IMR-90 (cell line): ENCODE data around the gene ABCA3. TPM values are rescaled to one million over a fixed set of nuclear protein-coding genes. Genes with fewer than 3 reads are reported as not detected.

Experiments used
- ATAC-seq: fragments of 200-7000 bp; cut with Tn5 transposase; 2 replicates; pipeline ENCODE4 v1.9.1; 2020; ENCODE audit warnings: low read depth, mild to moderate bottlenecking, moderate library complexity
- BruUV-seq: library from RNA; stranded (reverse); fragments of 400-500 nt; replicated peaks from 2 replicates; lab custom pipeline; 2021; lab: Mats Ljungman, UMichigan
- CTCF ChIA-PET: fragments of 300-600 bp; formaldehyde crosslinking; extraction: SDS; loops from one replicate; lab custom pipeline; 2021; ENCODE audit warnings: antibody characterized with exemption; lab: Yijun Ruan, JAX
- POLR2A ChIA-PET: fragments of 300-600 bp; sonication (Branson Sonifier 250); formaldehyde crosslinking; loops from one replicate; lab custom pipeline; 2022; ENCODE audit warnings: antibody characterized with exemption; ENCODE audit not compliant: unreplicated experiment; lab: Charles Lee
- DNase-seq: peaks from one replicate; pipeline ENCODE4 v3.0.0; 2013
- H2AFZ ChIP-seq: replicated peaks from 2 replicates; pipeline ENCODE3; 2013; ENCODE audit warnings: low read length, mild to moderate bottlenecking; ENCODE audit not compliant: poor library complexity
- H2AK5ac ChIP-seq: 2 replicates; pipeline ENCODE4 v1.6.1; 2013; ENCODE audit warnings: low read depth, low read length, inconsistent platforms
- H2AK9ac ChIP-seq: replicated peaks from 2 replicates; pipeline ENCODE3; 2013; ENCODE audit warnings: mild to moderate bottlenecking, low read depth, low read length, moderate library complexity; ENCODE audit not compliant: poor library complexity
- H2BK120ac ChIP-seq: 2 replicates; pipeline ENCODE4 v1.6.1; 2013; ENCODE audit warnings: low read depth, low read length, inconsistent platforms
- H2BK15ac ChIP-seq: 3 replicates; pipeline ENCODE4 v1.6.1; 2013; ENCODE audit warnings: low read depth, low read length, inconsistent platforms
- H2BK20ac ChIP-seq: 2 replicates; pipeline ENCODE4 v1.6.1; 2013; ENCODE audit warnings: low read depth, mild to moderate bottlenecking, inconsistent platforms, low read length, moderate library complexity
- H2BK5ac ChIP-seq: 2 replicates; pipeline ENCODE4 v1.6.1; 2013; ENCODE audit warnings: mild to moderate bottlenecking, low read depth, low read length, inconsistent platforms; ENCODE audit not compliant: poor library complexity, severe bottlenecking
- H3K14ac ChIP-seq: replicated peaks from 2 replicates; pipeline ENCODE4 v1.6.1; 2013; ENCODE audit warnings: low read depth, low read length, inconsistent platforms
- H3K18ac ChIP-seq: 2 replicates; pipeline ENCODE4 v1.6.1; 2013; ENCODE audit warnings: low read depth, low read length, control low read depth
- H3K23ac ChIP-seq: 2 replicates; pipeline ENCODE4 v1.6.1; 2013; ENCODE audit warnings: low read depth, low read length, inconsistent platforms
- H3K27ac ChIP-seq: 2 replicates; pipeline ENCODE4 v1.5.1; 2013; ENCODE audit warnings: mild to moderate bottlenecking, control low read depth, low read length; ENCODE audit not compliant: insufficient read depth
- H3K27me3 ChIP-seq: 2 replicates; pipeline ENCODE4 v1.6.1; 2013; ENCODE audit warnings: low read length; ENCODE audit not compliant: control insufficient read depth, insufficient read depth
- H3K36me3 ChIP-seq: 2 replicates; pipeline ENCODE4 v1.6.1; 2013; ENCODE audit warnings: low read length, mixed read lengths; ENCODE audit not compliant: control insufficient read depth, insufficient read depth
- H3K4ac ChIP-seq: 2 replicates; pipeline ENCODE4 v1.6.1; 2013; ENCODE audit warnings: low read depth, low read length, inconsistent platforms
- H3K4me1 ChIP-seq: 2 replicates; pipeline ENCODE4 v1.6.1; 2013; ENCODE audit warnings: low read length, mixed read lengths; ENCODE audit not compliant: control insufficient read depth, insufficient read depth
- H3K4me2 ChIP-seq: 2 replicates; pipeline ENCODE4 v1.6.1; 2013; ENCODE audit warnings: low read depth, mild to moderate bottlenecking, control low read depth, low read length, moderate library complexity
- H3K4me3 ChIP-seq: 2 replicates; pipeline ENCODE4 v1.5.1; 2013; ENCODE audit warnings: low read depth, mild to moderate bottlenecking, control low read depth, low read length, moderate library complexity; ENCODE audit not compliant: insufficient read depth
- H3K56ac ChIP-seq: 2 replicates; pipeline ENCODE4 v1.6.1; 2013; ENCODE audit warnings: low read length, inconsistent platforms; ENCODE audit not compliant: insufficient read depth; ENCODE audit errors: extremely low read depth
- H3K79me1 ChIP-seq, 2 experiments: 2 replicates each; pipeline ENCODE4 v1.6.1; 2013; ENCODE audit warnings: low read length in 2 of 2, inconsistent platforms in 1 of 2, low read depth in 1 of 2
- H3K9ac ChIP-seq: 2 replicates; pipeline ENCODE4 v1.6.1; 2013; ENCODE audit warnings: low read depth, low read length, control low read depth
- H3K9me1 ChIP-seq: 2 replicates; pipeline ENCODE4 v1.6.1; 2013; ENCODE audit warnings: low read length, inconsistent platforms; ENCODE audit not compliant: insufficient read depth
- H3K9me3 ChIP-seq: 2 replicates; pipeline ENCODE4 v1.6.1; 2013; ENCODE audit warnings: low read length; ENCODE audit not compliant: control insufficient read depth, insufficient read depth
- H4K20me1 ChIP-seq: 2 replicates; pipeline ENCODE4 v1.6.1; 2013; ENCODE audit warnings: low read length, inconsistent platforms; ENCODE audit not compliant: insufficient read depth
- H4K5ac ChIP-seq: 2 replicates; pipeline ENCODE4 v1.6.1; 2013; ENCODE audit warnings: mild to moderate bottlenecking, low read depth, low read length, control low read depth
- H4K8ac ChIP-seq, 2 experiments: 2 replicates each; pipeline ENCODE4 v1.6.1; 2013; ENCODE audit warnings: low read depth in 2 of 2, low read length in 2 of 2, control low read depth in 1 of 2, inconsistent platforms in 1 of 2
- H4K91ac ChIP-seq: 2 replicates; pipeline ENCODE4 v1.6.1; 2013; ENCODE audit warnings: low read depth, low read length, inconsistent platforms; ENCODE audit not compliant: insufficient read depth
- BHLHE40 ChIP-seq: fragments of 150-350 bp; IDR thresholded peaks from 2 replicates; pipeline ENCODE4 v1.6.1; 2016; ENCODE audit warnings: mild to moderate bottlenecking, low read depth, low read length
- CEBPB ChIP-seq: IDR thresholded peaks from 2 replicates; pipeline ENCODE4 v1.6.1; 2012; ENCODE audit warnings: low read depth, low read length, improper control_type of control experiment
- CHD1 ChIP-seq: IDR thresholded peaks from 2 replicates; pipeline ENCODE4 v1.6.1; 2012; ENCODE audit warnings: low read depth, low read length, improper control_type of control experiment
- CTCF ChIP-seq: conservative IDR thresholded peaks from 2 replicates; pipeline ENCODE4 v1.5.1; 2012; ENCODE audit warnings: mild to moderate bottlenecking, low read depth, low read length, improper control_type of control experiment
- ELK1 ChIP-seq: fragments of 150-350 bp; IDR thresholded peaks from 2 replicates; pipeline ENCODE4 v1.6.1; 2016; ENCODE audit warnings: low read depth, mild to moderate bottlenecking, low read length, moderate library complexity, borderline replicate concordance
- FOS ChIP-seq: fragments of 150-350 bp; IDR thresholded peaks from 2 replicates; pipeline ENCODE4 v1.6.1; 2016; ENCODE audit warnings: low read depth, low read length
- MAFK ChIP-seq: IDR thresholded peaks from 2 replicates; pipeline ENCODE4 v1.6.1; 2012; ENCODE audit warnings: low read depth, low read length, improper control_type of control experiment
- MAZ ChIP-seq: IDR thresholded peaks from 2 replicates; pipeline ENCODE4 v1.6.1; 2012; ENCODE audit warnings: low read depth, mild to moderate bottlenecking, low read length, improper control_type of control experiment, moderate library complexity, borderline replicate concordance
- MXI1 ChIP-seq: IDR thresholded peaks from 2 replicates; pipeline ENCODE4 v1.6.1; 2012; ENCODE audit warnings: low read depth, mild to moderate bottlenecking, low read length, moderate library complexity, borderline replicate concordance
- NFE2L2 ChIP-seq: fragments of 150-350 bp; IDR thresholded peaks from 2 replicates; pipeline ENCODE4 v1.6.1; 2016; ENCODE audit warnings: low read depth, mild to moderate bottlenecking, low read length
- POLR2A ChIP-seq: IDR thresholded peaks from 2 replicates; pipeline ENCODE4 v1.6.1; 2012; ENCODE audit warnings: mild to moderate bottlenecking, low read depth, low read length
- RAD21 ChIP-seq: IDR thresholded peaks from 2 replicates; pipeline ENCODE4 v1.6.1; 2012; ENCODE audit warnings: low read length, improper control_type of control experiment
- RCOR1 ChIP-seq: IDR thresholded peaks from 2 replicates; pipeline ENCODE4 v1.6.1; 2012; ENCODE audit warnings: mild to moderate bottlenecking, low read length, improper control_type of control experiment; ENCODE audit not compliant: insufficient replicate concordance
- RFX5 ChIP-seq: IDR thresholded peaks from 2 replicates; pipeline ENCODE4 v1.8.0; 2012; ENCODE audit warnings: low read depth, mild to moderate bottlenecking, low read length, moderate library complexity
- SMC3 ChIP-seq: fragments of 150-350 bp; IDR thresholded peaks from 2 replicates; pipeline ENCODE4 v1.6.1; 2016; ENCODE audit warnings: low read depth, mild to moderate bottlenecking, antibody characterized with exemption, low read length, moderate library complexity
- USF2 ChIP-seq: fragments of 150-350 bp; IDR thresholded peaks from 2 replicates; pipeline ENCODE4 v1.6.1; 2017; ENCODE audit warnings: mild to moderate bottlenecking, antibody characterized with exemption, low read length, low read depth
- WGBS, 2 experiments: methylation state at CpG; one replicate each; pipeline versions ENCODE4 v1.1.5 to v1.1.7; 2013; ENCODE audit warnings: missing lambda C conversion rate in 2 of 2; ENCODE audit not compliant: insufficient read length in 1 of 2; ENCODE audit errors: extremely low coverage in 2 of 2; 5-methylcytosine and 5-hydroxymethylcytosine counted together
- dilution Hi-C: fragments of 300-500 bp; cut with HindIII; formaldehyde crosslinking; loops from one replicate; pipeline ENCODE4 v1.14.3; 2018; ENCODE audit warnings: low sequenced_read_pairs; ENCODE audit not compliant: unreplicated experiment
- in situ Hi-C: fragments of 300-500 bp; cut with MboI; formaldehyde crosslinking; loops from 3 replicates; pipeline ENCODE4 v1.14.3; 2019; ENCODE audit warnings: low sequenced_read_pairs, inconsistent platforms, mixed read lengths
- intact Hi-C: fragments of 100-400 bp; cut with micrococcal nuclease; formaldehyde crosslinking; loops from 2 replicates; pipeline ENCODE4 v1.10.0; 2022
- polyA plus RNA-seq, 3 experiments: library from polyadenylated mRNA; depleted of rRNA; stranded (reverse); fragments of >200 nt; gene quantifications; 2 replicates each; pipeline ENCODE4 v1.2.3, GENCODE V29; 2012; ENCODE audit warnings: low replicate concordance in 1 of 3
- total RNA-seq: library from RNA; depleted of rRNA; stranded (reverse); fragments of >200 nt; gene quantifications from 2 replicates; pipeline ENCODE4 v1.2.3, GENCODE V29; 2012

The ABCA3 gene
- total and polyA plus RNA-seq, 2 of the 4 experiments (the other 2 are of a cell fraction), result 0.18 to 0.22 TPM

GRCh38 chr16:2372684-2373083 lies 32.2 kb upstream of the ABCA3 start:
- H4K8ac ChIP-seq, result no peak overlapping the region
- TF ChIP-seq MAZ (no peak), CTCF (no peak), RCOR1 (no peak), POLR2A (no peak), USF2 (no peak), CHD1 (no peak), MXI1 (no peak), RFX5 (no peak), BHLHE40 (no peak), NFE2L2 (no peak), RAD21 (no peak), MAFK (no peak), ELK1 (no peak), CEBPB (no peak), SMC3 (no peak), FOS (no peak)
- H3K18ac ChIP-seq, result no peak overlapping the region
- intact Hi-C loops (no loop called here), dilution Hi-C loops (no loop called here), in situ Hi-C loops (no loop called here)
- H4K91ac ChIP-seq, result no peak overlapping the region
- ChIA-PET POLR2A (no interaction called here), CTCF (no interaction called here)
- H3K4me3 ChIP-seq, result no peak overlapping the region
- no peak for ATAC-seq
- peaks cover 38% of the 10 kb centered on the region for H3K27me3 ChIP-seq
- H3K9ac ChIP-seq, result no peak overlapping the region
- H2AFZ ChIP-seq, result no peak overlapping the region
- H3K79me1 ChIP-seq, result no peaks in the 10 kb centered on the region
- no TSS peak for BruUV-seq
- H4K20me1 ChIP-seq, result no peaks in the 10 kb centered on the region
- H2BK15ac ChIP-seq, result no peak overlapping the region
- H2AK5ac ChIP-seq, result no peak overlapping the region
- no peak overlapping the region for H2BK20ac ChIP-seq
- no peak overlapping the region for H3K23ac ChIP-seq
- H3K27ac ChIP-seq, result no peak overlapping the region
- no peak overlapping the region for H2BK5ac ChIP-seq
- H3K4ac ChIP-seq, result no peak overlapping the region
- WGBS, 2 experiments, result no CpG with 5 or more reads among the region's 4 CpGs
- no peaks in the 10 kb centered on the region for H3K36me3 ChIP-seq
- DNase-seq, result no peak
- no peak overlapping the region for H3K56ac ChIP-seq
- H2BK120ac ChIP-seq, result no peak overlapping the region
- no peak overlapping the region; the same call in 1 of the 2 replicates for H3K4me2 ChIP-seq
- no peak overlapping the region for H3K14ac ChIP-seq
- no peak overlapping the region for H4K5ac ChIP-seq
- H3K9me1 ChIP-seq, result no peaks in the 10 kb centered on the region
- peaks cover 2% of the 10 kb centered on the region; the same call in 1 of the 2 replicates for H3K4me1 ChIP-seq
- H3K9me3 ChIP-seq, result no peaks in the 10 kb centered on the region
- H2AK9ac ChIP-seq, result no peak overlapping the region
